Hepatocyte (in vitro differentiated cells): Measurements from ENCODE around the gene CAD.

ENCODE experiments used
- CTCF ChIP-seq: fragments of 200-600 bp; sonication (generic); IDR thresholded peaks from 2 replicates; pipeline ENCODE4 v1.5.1; 2016; ENCODE audit warnings: antibody characterized with exemption, mild to moderate bottlenecking; ENCODE audit not compliant: poor library complexity
- EZH2 ChIP-seq: fragments of 200-600 bp; sonication (generic); IDR thresholded peaks from 2 replicates; pipeline ENCODE4 v1.6.1; 2016; ENCODE audit warnings: antibody characterized with exemption, mild to moderate bottlenecking, borderline replicate concordance

- TF ChIP-seq CTCF (no peak), EZH2 (no peak)
Measured at GRCh38 chr2:27198627-27199026, 18.5 kb upstream of the CAD start.
